Neural crest cell (in vitro differentiated cells): ENCODE measurements around the gene CYBA. TPM values are rescaled to one million over a fixed set of nuclear protein-coding genes. Genes with fewer than 3 reads are reported as not detected.

Experiments
- DNase-seq: peaks from one replicate; pipeline ENCODE4 v3.0.0; 2021; ENCODE audit warnings: low read depth, mixed read lengths, low spot score
- H3K27ac Mint-ChIP-seq: one replicate; pipeline ENCODE4 v1.8.0; 2021; ENCODE audit warnings: mild to moderate bottlenecking, mixed read lengths; ENCODE audit not compliant: unreplicated experiment
- H3K27me3 Mint-ChIP-seq: 2 replicates; pipeline ENCODE4 v1.8.0; 2021; ENCODE audit warnings: low read depth, mild to moderate bottlenecking, mixed read lengths
- H3K36me3 Mint-ChIP-seq: 2 replicates; pipeline ENCODE4 v1.8.0; 2021; ENCODE audit warnings: low read depth, mild to moderate bottlenecking, mixed read lengths
- H3K4me1 Mint-ChIP-seq: 2 replicates; pipeline ENCODE4 v1.8.0; 2021; ENCODE audit warnings: mixed read lengths
- H3K4me3 Mint-ChIP-seq: one replicate; pipeline ENCODE4 v1.8.0; 2021; ENCODE audit warnings: mild to moderate bottlenecking, mixed read lengths
- H3K9me3 Mint-ChIP-seq: 2 replicates; pipeline ENCODE4 v1.8.0; 2021; ENCODE audit warnings: mixed read lengths
- CTCF ChIP-seq: fragments of 200-600 bp; sonication (generic); conservative IDR thresholded peaks from 2 replicates; pipeline ENCODE4 v1.5.0; 2021; ENCODE audit warnings: antibody characterized with exemption, mild to moderate bottlenecking
- total RNA-seq: library from RNA; stranded (reverse); gene quantifications from 2 replicates; pipeline ENCODE4 v1.2.1, GENCODE V29; 2021

Gene CYBA
- total RNA-seq, 1 donor from 2014 or later, result 22.3 TPM

- Mint-ChIP-seq H3K9me3 (no peaks in the 10 kb centered on the region), H3K36me3 (no peaks in the 10 kb centered on the region), H3K27me3 (peaks cover 23% of the 10 kb centered on the region), H3K4me1 (peaks cover 11% of the 10 kb centered on the region), H3K4me3 (peak overlapping the region; percentile 42), H3K27ac (no peak overlapping the region)
- DNase-seq, result no peak
- TF ChIP-seq CTCF, result no peak
Observed at GRCh38 chr16:88640498-88641247, 10.2 kb downstream of the CYBA start.

GRCh38 chr16:88640039-88640495 lies 10.8 kb downstream of the CYBA start:
- peaks cover 26% of the 10 kb centered on the region for H3K27me3 Mint-ChIP-seq
- peak overlapping the region; percentile 42 for H3K4me3 Mint-ChIP-seq
- peaks cover 10% of the 10 kb centered on the region for H3K4me1 Mint-ChIP-seq
- H3K36me3 Mint-ChIP-seq, result no peaks in the 10 kb centered on the region
- no peak for DNase-seq
- no peaks in the 10 kb centered on the region for H3K9me3 Mint-ChIP-seq
- no peak overlapping the region for H3K27ac Mint-ChIP-seq
- TF ChIP-seq CTCF, result no peak

DNA sequence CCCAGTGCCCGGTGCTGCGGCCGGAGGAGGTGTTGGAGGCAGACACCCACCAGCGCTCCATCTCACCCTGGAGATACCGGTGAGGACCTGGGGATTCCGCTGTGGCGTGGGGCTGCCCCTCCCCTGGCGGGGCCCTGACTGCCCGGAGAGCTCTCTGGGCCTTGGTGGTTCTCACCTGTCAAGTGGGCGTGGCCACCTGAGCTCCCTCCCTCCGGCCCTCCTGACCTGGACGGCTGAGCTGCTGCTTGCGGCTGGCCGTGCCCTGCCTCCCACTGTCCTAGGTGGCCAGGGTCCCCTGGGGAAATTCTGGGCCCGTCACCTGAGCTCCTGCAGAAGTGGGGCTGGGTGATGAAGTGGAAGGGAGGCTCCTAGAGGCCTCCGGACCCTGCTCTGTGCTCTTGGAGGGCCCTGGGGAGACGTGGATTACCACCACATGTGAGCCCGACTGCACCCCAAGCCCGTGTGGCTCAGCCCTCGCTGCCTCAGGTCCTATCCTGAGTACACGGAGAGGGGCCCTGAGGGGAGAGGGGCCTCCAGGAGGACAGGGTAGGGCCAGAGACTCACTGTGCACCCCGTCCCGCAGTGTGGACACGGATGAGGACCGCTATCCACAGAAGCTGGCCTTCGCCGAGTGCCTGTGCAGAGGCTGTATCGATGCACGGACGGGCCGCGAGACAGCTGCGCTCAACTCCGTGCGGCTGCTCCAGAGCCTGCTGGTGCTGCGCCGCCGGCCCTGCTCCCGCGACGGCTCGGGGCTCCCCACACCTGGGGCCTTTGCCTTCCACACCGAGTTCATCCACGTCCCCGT lies 11.4 kb downstream of the CYBA start:
- H3K9me3 Mint-ChIP-seq, result no peaks in the 10 kb centered on the region
- no peak overlapping the region for H3K27ac Mint-ChIP-seq
- no peak overlapping the region for H3K4me3 Mint-ChIP-seq
- no peak for TF ChIP-seq CTCF
- no peaks in the 10 kb centered on the region for H3K36me3 Mint-ChIP-seq
- DNase-seq, result no peak
- peaks cover 8% of the 10 kb centered on the region for H3K4me1 Mint-ChIP-seq
- peaks cover 25% of the 10 kb centered on the region for H3K27me3 Mint-ChIP-seq

GRCh38 chr16:88638323-88639230 lies 12.3 kb downstream of the CYBA start, which contains the start of gene IL17C:
Gene IL17C, plus strand, starts transcription at chr16:88638572. Its CDS starts 70 bp downstream, at chr16:88638642.
- no peak for TF ChIP-seq CTCF
- no peak for DNase-seq
- Mint-ChIP-seq H3K36me3 (no peaks in the 10 kb centered on the region), H3K27ac (no peak within 1 kb of the TSS), H3K27me3 (peaks cover 25% of the 10 kb centered on the region), H3K9me3 (no peaks in the 10 kb centered on the region), H3K4me1 (peaks cover 8% of the 10 kb centered on the region), H3K4me3 (peak within 1 kb of the TSS; percentile 4)
